AG04450 (cell line): ENCODE measurements around the gene ETAA1. TPM values are rescaled to one million over a fixed set of nuclear protein-coding genes. Genes with fewer than 3 reads are reported as not detected.

Experiments
- CTCF ChIA-PET: fragments of 300-600, 350-600 bp; formaldehyde crosslinking; extraction: SDS; loops from one replicate; lab custom pipeline; 2022; ENCODE audit warnings: antibody characterized with exemption, inconsistent platforms; lab: Charles Lee
- POLR2A ChIA-PET: fragments of 350-600 bp; formaldehyde crosslinking; extraction: SDS; loops from one replicate; lab custom pipeline; 2021; ENCODE audit warnings: antibody characterized with exemption, inconsistent platforms; lab: Yijun Ruan, JAX
- DNase-seq: peaks from one replicate; pipeline ENCODE4 v3.0.0-alpha.2; 2011; ENCODE audit warnings: low read depth, low spot score
- H3K27ac ChIP-seq: one replicate; pipeline ENCODE4 v1.5.1; 2012; ENCODE audit warnings: low read depth, low read length, control low read depth
- H3K27me3 ChIP-seq: one replicate; pipeline ENCODE4 v1.6.0; 2012; ENCODE audit warnings: low read length; ENCODE audit not compliant: control insufficient read depth, insufficient read depth
- H3K4me3 ChIP-seq: 2 replicates; pipeline ENCODE4 v1.5.1; 2011; ENCODE audit warnings: mild to moderate bottlenecking, low read depth, low read length, control low read depth
- H3K9me3 ChIP-seq: 2 replicates; pipeline ENCODE4 v1.5.1; 2012; ENCODE audit warnings: low read length; ENCODE audit not compliant: control insufficient read depth, insufficient read depth
- CTCF ChIP-seq: IDR thresholded peaks from 2 replicates; pipeline ENCODE4 v1.5.1; 2011; ENCODE audit warnings: low read depth, low read length, control low read depth, inconsistent platforms
- polyA minus RNA-seq: library from RNA; depleted of rRNA, polyadenylated mRNA; stranded (reverse); fragments of >200 nt; gene quantifications from 2 replicates; pipeline ENCODE4 v1.2.3, GENCODE V29; 2011; rRNA and poly(A)+ RNA removed
- polyA plus RNA-seq: library from polyadenylated mRNA; depleted of rRNA; stranded (reverse); fragments of >200 nt; gene quantifications from 2 replicates; pipeline ENCODE4 v1.2.3, GENCODE V29; 2011; rRNA removed

ETAA1 gene
- polyA plus RNA-seq, result 10.4 and 18.1 TPM in 2 replicates
- 5.1 and 8.8 TPM in 2 replicates for polyA minus RNA-seq

GRCh38 chr2:67397143-67397986 lies at the start of gene ETAA1:
TSS of gene ETAA1 (plus strand) at chr2:67397333. CDS start at chr2:67397449, 116 bp downstream.
- CTCF ChIA-PET, result no interaction called here
- H3K4me3 ChIP-seq, result peak within 1 kb of the TSS; percentile 77
- H3K27me3 ChIP-seq, result no peaks in the 10 kb centered on the region
- DNase-seq, result peak; percentile 75
- H3K9me3 ChIP-seq, result no peaks in the 10 kb centered on the region
- TF ChIP-seq CTCF, result no peak
- POLR2A ChIA-PET, result no interaction called here
- H3K27ac ChIP-seq, result peak within 1 kb of the TSS; percentile 92

- Histone ChIP-seq H3K27me3 (no peaks in the 10 kb centered on the region), H3K4me3 (no peak overlapping the region), H3K9me3 (no peaks in the 10 kb centered on the region), H3K27ac (no peak overlapping the region)
- CTCF ChIA-PET, result interaction anchor here (1.3 kb wide), 1 partner anchor 479 kb away, joined by 3 read pairs; no protein-coding TSS in a partner anchor
- no peak for TF ChIP-seq CTCF
- POLR2A ChIA-PET, result no interaction called here
- no peak for DNase-seq
Observed at GRCh38 chr2:67366832-67367412, 30.2 kb upstream of the ETAA1 start.

- Histone ChIP-seq H3K9me3 (peaks cover 4% of the 10 kb centered on the region; the same call in 1 of the 2 replicates), H3K27ac (no peak overlapping the region), H3K4me3 (peak overlapping the region; percentile 37), H3K27me3 (no peaks in the 10 kb centered on the region)
- ChIA-PET POLR2A (no interaction called here), CTCF (no interaction called here)
- no peak for TF ChIP-seq CTCF
- DNase-seq, result no peak
Observed at GRCh38 chr2:67374481-67374880, 22.7 kb upstream of the ETAA1 start.

- POLR2A ChIA-PET, result no interaction called here
- Histone ChIP-seq H3K27me3 (no peaks in the 10 kb centered on the region), H3K27ac (no peak overlapping the region), H3K9me3 (peaks cover 4% of the 10 kb centered on the region; the same call in 1 of the 2 replicates), H3K4me3 (no peak overlapping the region)
- no peak for TF ChIP-seq CTCF
- no peak for DNase-seq
- CTCF ChIA-PET, result interaction anchor here (0.9 kb wide), 1 partner anchor 17 kb away, joined by 4 read pairs; no protein-coding TSS in a partner anchor
Observed at GRCh38 chr2:67374949-67375348, 22.2 kb upstream of the ETAA1 start.

GRCh38 chr2:67378555-67378954 lies 18.6 kb upstream of the ETAA1 start:
- ChIA-PET POLR2A (no interaction called here), CTCF (no interaction called here)

More at GRCh38 chr2:67378555-67378954, 18.6 kb upstream of the ETAA1 start:
- peaks cover 4% of the 10 kb centered on the region; the same call in 1 of the 2 replicates for H3K9me3 ChIP-seq
- H3K27ac ChIP-seq, result no peak overlapping the region
- TF ChIP-seq CTCF, result no peak
- no peak for DNase-seq
- H3K4me3 ChIP-seq, result no peak overlapping the region
- no peaks in the 10 kb centered on the region for H3K27me3 ChIP-seq
